HEK293 (cell line): ENCODE measurements around the gene PKDREJ.
A peak's percentile ranks its signal among the peaks of the same experiment; 100 is the strongest.

Experiments used
- CTCF ChIA-PET: fragments of 350-600 bp; formaldehyde crosslinking; extraction: SDS; loops from one replicate; lab custom pipeline; 2021; ENCODE audit warnings: antibody characterized with exemption; lab: Yijun Ruan, JAX
- POLR2A ChIA-PET: fragments of 300-600 bp; formaldehyde crosslinking; extraction: SDS; loops from one replicate; lab custom pipeline; 2020; ENCODE audit warnings: antibody characterized with exemption, inconsistent platforms; lab: Yijun Ruan, JAX
- H3K27ac ChIP-seq: fragments of 200-500 bp; sonication (Bioruptor generic); 2 replicates; pipeline ENCODE4 v1.5.1; 2014; ENCODE audit warnings: low read depth, low read length, control low read depth, inconsistent platforms; ENCODE audit errors: extremely low read depth
- H3K36me3 ChIP-seq, 2 experiments: fragments of 200-500 bp in 1 of 2; sonication (Bioruptor generic) in 1 of 2; 1 replicate in 1 of 2; 2 replicates in 1 of 2; pipeline ENCODE4 v1.5.1; 2014 to 2017; ENCODE audit warnings: inconsistent platforms in 2 of 2, low read length in 2 of 2; ENCODE audit not compliant: control insufficient read depth in 2 of 2, insufficient read depth in 1 of 2
- H3K4me1 ChIP-seq: fragments of 200-500 bp; sonication (Bioruptor generic); 2 replicates; pipeline ENCODE4 v1.5.1; 2014; ENCODE audit warnings: mild to moderate bottlenecking, low read length, inconsistent platforms; ENCODE audit not compliant: control insufficient read depth, insufficient read depth
- H3K4me3 ChIP-seq: 2 replicates; pipeline ENCODE4 v1.5.1; 2011; ENCODE audit warnings: low read depth, mild to moderate bottlenecking, control low read depth, low read length, moderate library complexity
- H3K9me3 ChIP-seq: fragments of 200-500 bp; sonication (Bioruptor generic); 2 replicates; pipeline ENCODE4 v1.5.1; 2014; ENCODE audit warnings: low read depth, low read length, inconsistent platforms; ENCODE audit not compliant: control insufficient read depth, insufficient read depth
- BCL11B ChIP-seq: fragments of 450-650 bp; formaldehyde crosslinking; IDR thresholded peaks from 2 replicates; pipeline ENCODE4 v1.5.1; 2016; ENCODE audit warnings: low read depth, missing biosample characterization, missing genetic modification characterization
- GFI1B ChIP-seq: fragments of 450-650 bp; formaldehyde crosslinking; IDR thresholded peaks from 2 replicates; pipeline ENCODE4 v1.5.1; 2016; ENCODE audit warnings: missing biosample characterization, missing genetic modification characterization
- GLIS2 ChIP-seq: fragments of 450-650 bp; formaldehyde crosslinking; IDR thresholded peaks from 2 replicates; pipeline ENCODE4 v1.5.1; 2016; ENCODE audit warnings: missing biosample characterization, missing genetic modification characterization
- MYNN ChIP-seq: fragments of 450-650 bp; formaldehyde crosslinking; IDR thresholded peaks from 2 replicates; pipeline ENCODE4 v1.5.1; 2016; ENCODE audit warnings: missing biosample characterization, missing genetic modification characterization, borderline replicate concordance
- OVOL3 ChIP-seq: fragments of 450-650 bp; formaldehyde crosslinking; IDR thresholded peaks from 2 replicates; pipeline ENCODE4 v1.5.1; 2016; ENCODE audit warnings: missing biosample characterization, missing genetic modification characterization
- SETDB1 ChIP-seq: IDR thresholded peaks from one replicate; pipeline ENCODE4 v1.6.1; 2017; ENCODE audit warnings: mild to moderate bottlenecking, low read length, moderate library complexity, mixed read lengths; ENCODE audit not compliant: insufficient read length
- SP3 ChIP-seq: fragments of 450-650 bp; formaldehyde crosslinking; IDR thresholded peaks from 2 replicates; pipeline ENCODE4 v1.5.1; 2016; ENCODE audit warnings: missing biosample characterization, missing genetic modification characterization
- ZBTB1 ChIP-seq: fragments of 450-650 bp; formaldehyde crosslinking; IDR thresholded peaks from 2 replicates; pipeline ENCODE4 v1.5.1; 2016; ENCODE audit warnings: missing biosample characterization, missing genetic modification characterization
- ZFHX2 ChIP-seq: fragments of 450-650 bp; formaldehyde crosslinking; conservative IDR thresholded peaks from 2 replicates; pipeline ENCODE4 v1.5.1; 2016; ENCODE audit warnings: missing biosample characterization, missing genetic modification characterization
- ZIC2 ChIP-seq: fragments of 450-650 bp; formaldehyde crosslinking; IDR thresholded peaks from 2 replicates; pipeline ENCODE4 v1.5.1; 2016; ENCODE audit warnings: missing biosample characterization, missing genetic modification characterization
- ZNF324 ChIP-seq: fragments of 450-650 bp; formaldehyde crosslinking; IDR thresholded peaks from 2 replicates; pipeline ENCODE4 v1.5.1; 2016; ENCODE audit warnings: missing biosample characterization, missing genetic modification characterization
- ZNF548 ChIP-seq: fragments of 450-650 bp; formaldehyde crosslinking; IDR thresholded peaks from 2 replicates; pipeline ENCODE4 v1.5.1; 2016; ENCODE audit warnings: missing biosample characterization, missing genetic modification characterization
- ZNF621 ChIP-seq: fragments of 450-650 bp; formaldehyde crosslinking; IDR thresholded peaks from 2 replicates; pipeline ENCODE4 v1.5.1; 2017; ENCODE audit warnings: missing biosample characterization, missing genetic modification characterization
- ZNF654 ChIP-seq: fragments of 450-650 bp; formaldehyde crosslinking; IDR thresholded peaks from 2 replicates; pipeline ENCODE4 v1.5.1; 2016; ENCODE audit warnings: low read depth, missing biosample characterization, missing genetic modification characterization
- ZNF670 ChIP-seq: fragments of 450-650 bp; formaldehyde crosslinking; IDR thresholded peaks from 2 replicates; pipeline ENCODE4 v1.5.1; 2016; ENCODE audit warnings: missing biosample characterization, missing genetic modification characterization, low read depth
- ZSCAN23 ChIP-seq: fragments of 450-650 bp; formaldehyde crosslinking; IDR thresholded peaks from 2 replicates; pipeline ENCODE4 v1.5.1; 2016; ENCODE audit warnings: missing biosample characterization, missing genetic modification characterization
- TF ChIP-seq, protein P1 (sequence below): fragments of 450-650 bp; formaldehyde crosslinking; IDR thresholded peaks from 2 replicates; pipeline ENCODE4 v1.5.1; 2016; ENCODE audit warnings: missing biosample characterization, missing genetic modification characterization
- TF ChIP-seq, protein P2 (sequence below): fragments of 450-650 bp; formaldehyde crosslinking; IDR thresholded peaks from 2 replicates; pipeline ENCODE4 v1.5.1; 2017; ENCODE audit warnings: missing biosample characterization, missing genetic modification characterization
- TF ChIP-seq, protein P3 (sequence below): fragments of 450-650 bp; formaldehyde crosslinking; conservative IDR thresholded peaks from 2 replicates; pipeline ENCODE4 v1.5.1; 2016; ENCODE audit warnings: low read depth, missing biosample characterization, missing genetic modification characterization
- TF ChIP-seq, protein P4 (sequence below): fragments of 450-650 bp; IDR thresholded peaks from 2 replicates; pipeline ENCODE4 v1.5.1; 2018; ENCODE audit warnings: missing biosample characterization, missing genetic modification characterization
- TF ChIP-seq, protein P5 (sequence below): fragments of 450-650 bp; formaldehyde crosslinking; IDR thresholded peaks from 2 replicates; pipeline ENCODE4 v1.5.1; 2016; ENCODE audit warnings: missing biosample characterization, missing genetic modification characterization

Gene PKDREJ

DNA sequence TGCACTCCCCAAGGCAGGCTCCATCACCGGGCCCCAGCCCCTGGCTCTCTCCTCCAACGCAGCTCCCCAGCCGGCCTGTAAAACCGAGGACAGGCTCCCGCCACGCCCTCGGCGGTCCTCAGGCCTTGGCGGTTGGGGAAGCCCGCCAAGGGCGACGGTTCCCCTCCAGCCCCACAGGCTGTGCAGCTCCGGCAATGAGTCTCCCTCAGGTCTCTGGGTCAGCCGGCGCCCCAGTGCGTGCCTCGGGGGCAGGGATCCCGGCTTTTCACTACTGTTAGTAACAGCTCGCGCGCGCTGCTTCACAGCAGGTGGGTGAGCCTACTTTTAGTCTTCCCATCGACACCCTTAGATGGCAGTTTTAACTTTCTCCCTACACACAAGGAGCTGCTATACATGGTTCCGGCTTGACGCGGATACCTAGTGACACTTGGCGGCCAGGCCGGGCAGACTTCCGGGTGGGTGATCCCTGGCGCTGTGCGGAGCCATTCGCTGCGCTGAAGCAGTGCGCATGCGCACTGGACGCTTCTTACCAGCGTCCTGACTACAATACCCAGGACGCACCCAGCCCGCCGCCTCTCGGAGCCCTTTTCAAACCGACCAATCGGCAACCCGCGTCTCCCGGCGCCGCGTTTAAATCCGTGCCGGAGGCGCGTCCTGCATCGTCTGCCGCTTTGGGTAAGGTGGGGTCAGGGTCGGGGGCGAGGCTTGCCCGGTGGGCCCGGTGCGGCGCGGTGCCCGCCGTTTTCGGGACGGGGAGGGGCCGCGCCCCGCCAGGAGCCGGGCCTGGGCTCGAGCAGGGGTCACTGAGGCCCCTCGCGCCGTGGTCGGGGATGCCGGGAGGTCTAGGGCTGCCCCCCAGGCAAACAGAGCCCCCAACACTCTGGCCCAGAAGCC is 33.4 kb upstream of the PKDREJ start, which contains the start of gene GTSE1:
Gene GTSE1, plus strand, starts transcription at position 614 of the 894 bp plus-strand sequence. CDS start 531 bp downstream, outside the sequence.
- Histone ChIP-seq H3K9me3 (no peaks in the 10 kb centered on the region), H3K27ac (peak within 1 kb of the TSS; percentile 81), H3K36me3 (peaks cover 41 to 53% of the 10 kb centered on the region in 2 experiments), H3K4me3 (peak within 1 kb of the TSS; percentile 94), H3K4me1 (peaks cover 8% of the 10 kb centered on the region)
- POLR2A ChIA-PET, result interaction anchor here (0.6 to 3.1 kb wide), 17 partner anchors 8 to 792 kb away, joined by 3 to 17 read pairs (median 4); partner anchors contain the start of genes CDPF1, TRMU and TTC38
- CTCF ChIA-PET, result interaction anchor here (0.6 to 2.5 kb wide), 4 partner anchors 174 to 290 kb away, joined by 3 to 16 read pairs (median 3); no protein-coding TSS in a partner anchor
- TF ChIP-seq, protein P1, sequence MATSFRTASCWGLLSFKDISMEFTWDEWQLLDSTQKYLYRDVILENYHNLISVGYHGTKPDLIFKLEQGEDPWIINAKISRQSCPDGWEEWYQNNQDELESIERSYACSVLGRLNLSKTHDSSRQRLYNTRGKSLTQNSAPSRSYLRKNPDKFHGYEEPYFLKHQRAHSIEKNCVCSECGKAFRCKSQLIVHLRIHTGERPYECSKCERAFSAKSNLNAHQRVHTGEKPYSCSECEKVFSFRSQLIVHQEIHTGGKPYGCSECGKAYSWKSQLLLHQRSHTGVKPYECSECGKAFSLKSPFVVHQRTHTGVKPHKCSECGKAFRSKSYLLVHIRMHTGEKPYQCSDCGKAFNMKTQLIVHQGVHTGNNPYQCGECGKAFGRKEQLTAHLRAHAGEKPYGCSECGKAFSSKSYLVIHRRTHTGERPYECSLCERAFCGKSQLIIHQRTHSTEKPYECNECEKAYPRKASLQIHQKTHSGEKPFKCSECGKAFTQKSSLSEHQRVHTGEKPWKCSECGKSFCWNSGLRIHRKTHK (tag by site-specific recombination), result no peak
- no peak for TF ChIP-seq OVOL3 (tag by site-specific recombination)
- peak; percentile 70 for TF ChIP-seq GLIS2 (tag by site-specific recombination)
- TF ChIP-seq ZIC2 (tag by site-specific recombination), result peak; percentile 81
- TF ChIP-seq ZNF621 (tag by site-specific recombination), result no peak
- TF ChIP-seq, protein P2, sequence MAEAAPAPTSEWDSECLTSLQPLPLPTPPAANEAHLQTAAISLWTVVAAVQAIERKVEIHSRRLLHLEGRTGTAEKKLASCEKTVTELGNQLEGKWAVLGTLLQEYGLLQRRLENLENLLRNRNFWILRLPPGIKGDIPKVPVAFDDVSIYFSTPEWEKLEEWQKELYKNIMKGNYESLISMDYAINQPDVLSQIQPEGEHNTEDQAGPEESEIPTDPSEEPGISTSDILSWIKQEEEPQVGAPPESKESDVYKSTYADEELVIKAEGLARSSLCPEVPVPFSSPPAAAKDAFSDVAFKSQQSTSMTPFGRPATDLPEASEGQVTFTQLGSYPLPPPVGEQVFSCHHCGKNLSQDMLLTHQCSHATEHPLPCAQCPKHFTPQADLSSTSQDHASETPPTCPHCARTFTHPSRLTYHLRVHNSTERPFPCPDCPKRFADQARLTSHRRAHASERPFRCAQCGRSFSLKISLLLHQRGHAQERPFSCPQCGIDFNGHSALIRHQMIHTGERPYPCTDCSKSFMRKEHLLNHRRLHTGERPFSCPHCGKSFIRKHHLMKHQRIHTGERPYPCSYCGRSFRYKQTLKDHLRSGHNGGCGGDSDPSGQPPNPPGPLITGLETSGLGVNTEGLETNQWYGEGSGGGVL (tag by site-specific recombination), result no peak
- TF ChIP-seq, protein P3, sequence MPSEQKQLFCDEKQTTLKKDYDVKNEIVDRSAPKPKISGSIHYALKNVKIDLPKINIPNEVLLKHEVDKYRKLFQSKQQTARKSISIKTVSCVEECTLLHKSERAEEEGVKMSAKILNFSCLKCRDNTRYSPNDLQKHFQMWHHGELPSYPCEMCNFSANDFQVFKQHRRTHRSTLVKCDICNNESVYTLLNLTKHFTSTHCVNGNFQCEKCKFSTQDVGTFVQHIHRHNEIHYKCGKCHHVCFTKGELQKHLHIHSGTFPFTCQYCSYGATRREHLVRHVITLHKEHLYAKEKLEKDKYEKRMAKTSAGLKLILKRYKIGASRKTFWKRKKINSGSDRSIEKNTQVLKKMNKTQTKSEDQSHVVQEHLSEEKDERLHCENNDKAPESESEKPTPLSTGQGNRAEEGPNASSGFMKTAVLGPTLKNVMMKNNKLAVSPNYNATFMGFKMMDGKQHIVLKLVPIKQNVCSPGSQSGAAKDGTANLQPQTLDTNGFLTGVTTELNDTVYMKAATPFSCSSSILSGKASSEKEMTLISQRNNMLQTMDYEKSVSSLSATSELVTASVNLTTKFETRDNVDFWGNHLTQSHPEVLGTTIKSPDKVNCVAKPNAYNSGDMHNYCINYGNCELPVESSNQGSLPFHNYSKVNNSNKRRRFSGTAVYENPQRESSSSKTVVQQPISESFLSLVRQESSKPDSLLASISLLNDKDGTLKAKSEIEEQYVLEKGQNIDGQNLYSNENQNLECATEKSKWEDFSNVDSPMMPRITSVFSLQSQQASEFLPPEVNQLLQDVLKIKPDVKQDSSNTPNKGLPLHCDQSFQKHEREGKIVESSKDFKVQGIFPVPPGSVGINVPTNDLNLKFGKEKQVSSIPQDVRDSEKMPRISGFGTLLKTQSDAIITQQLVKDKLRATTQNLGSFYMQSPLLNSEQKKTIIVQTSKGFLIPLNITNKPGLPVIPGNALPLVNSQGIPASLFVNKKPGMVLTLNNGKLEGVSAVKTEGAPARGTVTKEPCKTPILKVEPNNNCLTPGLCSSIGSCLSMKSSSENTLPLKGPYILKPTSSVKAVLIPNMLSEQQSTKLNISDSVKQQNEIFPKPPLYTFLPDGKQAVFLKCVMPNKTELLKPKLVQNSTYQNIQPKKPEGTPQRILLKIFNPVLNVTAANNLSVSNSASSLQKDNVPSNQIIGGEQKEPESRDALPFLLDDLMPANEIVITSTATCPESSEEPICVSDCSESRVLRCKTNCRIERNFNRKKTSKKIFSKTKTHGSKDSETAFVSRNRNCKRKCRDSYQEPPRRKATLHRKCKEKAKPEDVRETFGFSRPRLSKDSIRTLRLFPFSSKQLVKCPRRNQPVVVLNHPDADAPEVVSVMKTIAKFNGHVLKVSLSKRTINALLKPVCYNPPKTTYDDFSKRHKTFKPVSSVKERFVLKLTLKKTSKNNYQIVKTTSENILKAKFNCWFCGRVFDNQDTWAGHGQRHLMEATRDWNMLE (tag by site-specific recombination), result no peak
- no peak for TF ChIP-seq ZNF654 (tag by site-specific recombination)
- TF ChIP-seq MYNN (tag by site-specific recombination), result no peak
- TF ChIP-seq GFI1B (tag by site-specific recombination), result no peak
- TF ChIP-seq ZFHX2 (tag by site-specific recombination), result peak; percentile 43
- no peak for TF ChIP-seq ZSCAN23 (tag by site-specific recombination)
- no peak for TF ChIP-seq SETDB1
- no peak for TF ChIP-seq ZNF548 (tag by site-specific recombination)
- peak; percentile 91 for TF ChIP-seq SP3 (tag by site-specific recombination)
- no peak for TF ChIP-seq BCL11B
- no peak for TF ChIP-seq ZBTB1 (tag by site-specific recombination)
- TF ChIP-seq, protein P4, sequence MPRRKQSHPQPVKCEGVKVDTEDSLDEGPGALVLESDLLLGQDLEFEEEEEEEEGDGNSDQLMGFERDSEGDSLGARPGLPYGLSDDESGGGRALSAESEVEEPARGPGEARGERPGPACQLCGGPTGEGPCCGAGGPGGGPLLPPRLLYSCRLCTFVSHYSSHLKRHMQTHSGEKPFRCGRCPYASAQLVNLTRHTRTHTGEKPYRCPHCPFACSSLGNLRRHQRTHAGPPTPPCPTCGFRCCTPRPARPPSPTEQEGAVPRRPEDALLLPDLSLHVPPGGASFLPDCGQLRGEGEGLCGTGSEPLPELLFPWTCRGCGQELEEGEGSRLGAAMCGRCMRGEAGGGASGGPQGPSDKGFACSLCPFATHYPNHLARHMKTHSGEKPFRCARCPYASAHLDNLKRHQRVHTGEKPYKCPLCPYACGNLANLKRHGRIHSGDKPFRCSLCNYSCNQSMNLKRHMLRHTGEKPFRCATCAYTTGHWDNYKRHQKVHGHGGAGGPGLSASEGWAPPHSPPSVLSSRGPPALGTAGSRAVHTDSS (tag by site-specific recombination), result no peak
- TF ChIP-seq ZNF670 (tag by site-specific recombination), result no peak
- TF ChIP-seq, protein P5, sequence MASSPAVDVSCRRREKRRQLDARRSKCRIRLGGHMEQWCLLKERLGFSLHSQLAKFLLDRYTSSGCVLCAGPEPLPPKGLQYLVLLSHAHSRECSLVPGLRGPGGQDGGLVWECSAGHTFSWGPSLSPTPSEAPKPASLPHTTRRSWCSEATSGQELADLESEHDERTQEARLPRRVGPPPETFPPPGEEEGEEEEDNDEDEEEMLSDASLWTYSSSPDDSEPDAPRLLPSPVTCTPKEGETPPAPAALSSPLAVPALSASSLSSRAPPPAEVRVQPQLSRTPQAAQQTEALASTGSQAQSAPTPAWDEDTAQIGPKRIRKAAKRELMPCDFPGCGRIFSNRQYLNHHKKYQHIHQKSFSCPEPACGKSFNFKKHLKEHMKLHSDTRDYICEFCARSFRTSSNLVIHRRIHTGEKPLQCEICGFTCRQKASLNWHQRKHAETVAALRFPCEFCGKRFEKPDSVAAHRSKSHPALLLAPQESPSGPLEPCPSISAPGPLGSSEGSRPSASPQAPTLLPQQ (tag by site-specific recombination), result peak; percentile 77; the same call in 1 of the 2 replicates
- peak; percentile 60; the same call in 1 of the 2 replicates for TF ChIP-seq ZNF324 (tag by site-specific recombination)
